RWPE2 (cell line): ENCODE data around the gene TMEM108.

Experiments
- ATAC-seq: fragments of 200-7000 bp; cut with Tn5 transposase; 3 replicates; pipeline ENCODE4 v1.9.1; 2021; ENCODE audit warnings: low read depth
- DNase-seq: peaks from one replicate; pipeline ENCODE4 v3.0.0-alpha.2; 2020; ENCODE audit warnings: low spot score
- H3K27ac ChIP-seq: fragments of 450-650 bp; 2 replicates; pipeline ENCODE4 v1.5.1; 2017; ENCODE audit warnings: mild to moderate bottlenecking; ENCODE audit not compliant: poor library complexity, severe bottlenecking
- H3K27me3 ChIP-seq: fragments of 250-450 bp; sonication (Bioruptor Pico); 2 replicates; pipeline ENCODE4 v1.5.1; 2021; ENCODE audit warnings: mild to moderate bottlenecking, moderate library complexity; ENCODE audit not compliant: insufficient read depth, poor library complexity, severe bottlenecking
- H3K36me3 ChIP-seq: fragments of 250-450 bp; sonication (Bioruptor Pico); 2 replicates; pipeline ENCODE4 v1.5.1; 2020; ENCODE audit warnings: low read depth, mild to moderate bottlenecking, moderate library complexity
- H3K4me1 ChIP-seq: fragments of 250-450 bp; sonication (Bioruptor Pico); 2 replicates; pipeline ENCODE4 v1.5.1; 2021; ENCODE audit warnings: mild to moderate bottlenecking, moderate library complexity; ENCODE audit not compliant: insufficient read depth, poor library complexity, severe bottlenecking
- H3K4me3 ChIP-seq: fragments of 250-450 bp; sonication (Bioruptor Pico); 2 replicates; pipeline ENCODE4 v1.5.1; 2021; ENCODE audit warnings: mild to moderate bottlenecking, moderate library complexity; ENCODE audit not compliant: severe bottlenecking
- H3K9me3 ChIP-seq: fragments of 250-450 bp; sonication (Bioruptor Pico); 2 replicates; pipeline ENCODE4 v1.5.1; 2021; ENCODE audit warnings: mild to moderate bottlenecking, moderate library complexity; ENCODE audit not compliant: severe bottlenecking
- CTCF ChIP-seq: fragments of 450-650 bp; IDR thresholded peaks from one replicate; pipeline ENCODE4 v1.5.1; 2017; ENCODE audit warnings: mild to moderate bottlenecking, moderate library complexity; ENCODE audit not compliant: poor library complexity, severe bottlenecking

The TMEM108 gene

GRCh38 chr3:133366921-133367320 lies 328.7 kb downstream of the TMEM108 start:
- Histone ChIP-seq H3K36me3 (no peaks in the 10 kb centered on the region), H3K4me1 (no peaks in the 10 kb centered on the region), H3K27me3 (no peaks in the 10 kb centered on the region), H3K4me3 (no peak overlapping the region), H3K9me3 (no peaks in the 10 kb centered on the region), H3K27ac (no peak overlapping the region)
- DNase-seq (no peak), ATAC-seq (no peak)
- TF ChIP-seq CTCF = no peak

GRCh38 chr3:133367403-133367802 lies 329.2 kb downstream of the TMEM108 start:
- Histone ChIP-seq H3K4me3 (no peak overlapping the region), H3K4me1 (no peaks in the 10 kb centered on the region)
- TF ChIP-seq CTCF = no peak

GRCh38 chr3:133367956-133368355 lies 329.8 kb downstream of the TMEM108 start:
- DNase-seq (no peak), ATAC-seq (no peak)
- H3K27ac ChIP-seq = no peak overlapping the region
- no peak for TF ChIP-seq CTCF
- no peaks in the 10 kb centered on the region for H3K27me3 ChIP-seq
- H3K36me3 ChIP-seq = no peaks in the 10 kb centered on the region
- H3K4me1 ChIP-seq = no peaks in the 10 kb centered on the region
- H3K9me3 ChIP-seq = no peaks in the 10 kb centered on the region
- no peak overlapping the region for H3K4me3 ChIP-seq

More at GRCh38 chr3:133367403-133367802, 329.2 kb downstream of the TMEM108 start:
- no peak for DNase-seq
- no peaks in the 10 kb centered on the region for H3K9me3 ChIP-seq
- no peaks in the 10 kb centered on the region for H3K36me3 ChIP-seq
- ATAC-seq = no peak
- no peaks in the 10 kb centered on the region for H3K27me3 ChIP-seq
- H3K27ac ChIP-seq = no peak overlapping the region

DNA sequence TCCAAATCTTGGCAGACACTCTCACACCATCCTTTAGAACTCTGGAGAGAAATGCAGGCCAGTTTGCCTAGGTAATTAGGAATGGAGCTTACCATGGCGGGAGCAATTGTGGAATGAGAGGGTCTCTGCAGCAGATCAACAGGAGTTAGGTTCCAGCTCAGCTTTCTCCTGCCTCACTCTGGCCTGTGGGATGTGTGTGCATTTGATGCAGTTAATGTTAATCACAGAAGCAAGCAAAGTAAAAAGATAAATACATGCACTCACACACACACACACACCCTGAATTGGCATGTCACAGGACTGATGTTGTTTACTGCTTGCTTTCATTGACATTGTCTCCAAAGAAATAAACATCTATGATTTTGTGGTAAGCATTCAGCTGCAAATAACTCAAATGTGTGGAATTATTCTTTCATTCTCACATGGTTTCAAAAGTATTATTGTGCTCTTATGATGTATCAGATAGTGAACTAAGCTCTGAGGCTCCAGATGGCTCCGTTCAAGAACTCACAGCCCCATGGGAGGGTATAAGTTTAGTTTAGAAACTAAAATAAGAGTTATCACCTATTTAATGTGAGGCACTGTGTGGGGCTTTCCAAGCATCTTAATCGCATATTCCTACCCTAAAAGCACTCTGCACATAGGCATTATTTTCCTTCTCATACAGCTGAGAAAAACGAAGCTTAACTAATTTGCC lies 330.3 kb downstream of the TMEM108 start:
- TF ChIP-seq CTCF = no peak
- ATAC-seq (no peak), DNase-seq (no peak)
- Histone ChIP-seq H3K27me3 (no peaks in the 10 kb centered on the region), H3K36me3 (no peaks in the 10 kb centered on the region), H3K4me3 (no peak overlapping the region), H3K27ac (no peak overlapping the region), H3K4me1 (no peaks in the 10 kb centered on the region), H3K9me3 (no peaks in the 10 kb centered on the region)

- Histone ChIP-seq H3K27me3 (no peaks in the 10 kb centered on the region), H3K9me3 (no peaks in the 10 kb centered on the region), H3K36me3 (no peaks in the 10 kb centered on the region), H3K4me3 (no peak overlapping the region), H3K27ac (no peak overlapping the region), H3K4me1 (no peaks in the 10 kb centered on the region)
- no peak for TF ChIP-seq CTCF
- DNase-seq (no peak), ATAC-seq (no peak)
These were observed 330.9 kb downstream of the TMEM108 start for GRCh38 chr3:133369068-133369440.
